Cortex of kidney (tissue), 1 donor: Measurements from ENCODE around the gene NFS1.
"Not testable (repeated sequence)": the region's sequence is repeated elsewhere in the genome, so short reads cannot be mapped to it uniquely, and the experiment has no call there.

Source experiments
- DNase-seq: peaks from one replicate; lab custom pipeline; 2025; lab: John Stamatoyannopoulos, UW

Gene NFS1

GRCh38 chr20:35699127-35699956 lies at the start of gene NFS1, which contains the start of gene ROMO1:
Gene NFS1, minus strand, starts transcription at chr20:35699352. Its CDS starts 64 bp downstream, at chr20:35699288.
Gene ROMO1, plus strand, starts transcription at chr20:35699405. Its CDS starts 228 bp downstream, at chr20:35699633.
- DNase-seq, result peak; percentile 23

- not testable (repeated sequence) for DNase-seq
Measured at GRCh38 chr20:35744492-35744841, 45.3 kb upstream of the NFS1 start.

GRCh38 chr20:35743693-35744491 lies 44.7 kb upstream of the NFS1 start:
- no peak for DNase-seq

GRCh38 chr20:35742741-35743523 lies 43.8 kb upstream of the NFS1 start:
- DNase-seq, result no peak

- DNase-seq, result peak; percentile 94
Measured at GRCh38 chr20:35741892-35742740, 43.0 kb upstream of the NFS1 start, which contains the start of gene RBM39. Gene RBM39, minus strand, starts transcription at chr20:35742260. Its CDS starts 1,386 bp downstream, at chr20:35740874.

GRCh38 chr20:35739294-35740163 lies 40.4 kb upstream of the NFS1 start:
- no peak for DNase-seq

- DNase-seq, result no peak
Measured at GRCh38 chr20:35738410-35739179, 39.4 kb upstream of the NFS1 start.

GRCh38 chr20:35737865-35738333 lies 38.7 kb upstream of the NFS1 start:
- DNase-seq, result no peak

- DNase-seq, result no peak
Measured at GRCh38 chr20:35735826-35736470, 36.8 kb upstream of the NFS1 start.

- DNase-seq, result no peak
Measured at GRCh38 chr20:35734777-35735649, 35.9 kb upstream of the NFS1 start.

GRCh38 chr20:35734374-35734773 lies 35.2 kb upstream of the NFS1 start:
- no peak for DNase-seq

- no peak for DNase-seq
Measured at GRCh38 chr20:35732644-35732982, 33.5 kb upstream of the NFS1 start.

- no peak for DNase-seq
Measured at GRCh38 chr20:35731862-35732643, 32.9 kb upstream of the NFS1 start.

- no peak for DNase-seq
Measured at GRCh38 chr20:35731469-35731788, 32.3 kb upstream of the NFS1 start.

GRCh38 chr20:35730583-35731468 lies 31.7 kb upstream of the NFS1 start:
- no peak for DNase-seq
